Measurements from ENCODE around the gene SH3GLB2.

The SH3GLB2 gene

GRCh38 chr9:129011170-129011569, 17.0 kb downstream of the SH3GLB2 start:
- no peak for DNase-seq (ENCODE audit: low read depth)
- H3K4me3 ChIP-seq (replicated peaks; ENCODE audit: low read depth, low read length): no peak overlapping the region
- no peak for TF ChIP-seq CTCF (IDR thresholded peaks at IDR 0.05; ENCODE audit: low read length, missing control alignments)

- no peak for DNase-seq (ENCODE audit: low read depth)
- no peak for TF ChIP-seq CTCF (IDR thresholded peaks at IDR 0.05; ENCODE audit: low read length, missing control alignments)
- H3K4me3 ChIP-seq (replicated peaks; ENCODE audit: low read depth, low read length): no peak overlapping the region
Observed at GRCh38 chr9:129010267-129010975, 17.7 kb downstream of the SH3GLB2 start.

GRCh38 chr9:129009584-129010141, 18.5 kb downstream of the SH3GLB2 start:
- TF ChIP-seq CTCF (IDR thresholded peaks at IDR 0.05; ENCODE audit: low read length, missing control alignments): no peak
- no peak for DNase-seq (ENCODE audit: low read depth)
- H3K4me3 ChIP-seq (replicated peaks; ENCODE audit: low read depth, low read length): no peak overlapping the region

- TF ChIP-seq CTCF (IDR thresholded peaks at IDR 0.05; ENCODE audit: low read length, missing control alignments): no peak
- DNase-seq (ENCODE audit: low read depth): no peak
- H3K4me3 ChIP-seq (replicated peaks; ENCODE audit: low read depth, low read length): no peak overlapping the region
Observed at GRCh38 chr9:129008986-129009583, 19.0 kb downstream of the SH3GLB2 start.

- no peak overlapping the region for H3K4me3 ChIP-seq (replicated peaks; ENCODE audit: low read depth, low read length)
- TF ChIP-seq CTCF (IDR thresholded peaks at IDR 0.05; ENCODE audit: low read length, missing control alignments): no peak
- DNase-seq (ENCODE audit: low read depth): no peak
Observed at GRCh38 chr9:129008469-129008965, 19.6 kb downstream of the SH3GLB2 start.

GRCh38 chr9:129007766-129008468, 20.2 kb downstream of the SH3GLB2 start:
- no peak for TF ChIP-seq CTCF (IDR thresholded peaks at IDR 0.05; ENCODE audit: low read length, missing control alignments)
- DNase-seq (ENCODE audit: low read depth): no peak
- H3K4me3 ChIP-seq (replicated peaks; ENCODE audit: low read depth, low read length): no peak overlapping the region
